Right lobe of liver (tissue), 4 donors: ENCODE data around the gene PLCXD3.

ENCODE experiments used
- CTCF ChIP-seq, 4 donors: fragments of 200-600 bp in 3 of 4; fragments of 450-650 bp in 1 of 4; IDR thresholded peaks; one replicate each; pipeline versions ENCODE4 v1.5.1 to v1.8.0; 2016 to 2022; ENCODE audit warnings: antibody characterized with exemption in 4 of 4, mild to moderate bottlenecking in 2 of 4
- POLR2A ChIP-seq: fragments of 450-650 bp; IDR thresholded peaks from one replicate; pipeline ENCODE4 v1.6.1; 2017; ENCODE audit warnings: antibody characterized with exemption, mild to moderate bottlenecking
- donor health status: DM: no; HTN: no; CAD: no.
- donor health status: DM: no; HTN: no; CAD: no.
- donor health status: DM: no; HTN: yes; CAD: no.

DNA sequence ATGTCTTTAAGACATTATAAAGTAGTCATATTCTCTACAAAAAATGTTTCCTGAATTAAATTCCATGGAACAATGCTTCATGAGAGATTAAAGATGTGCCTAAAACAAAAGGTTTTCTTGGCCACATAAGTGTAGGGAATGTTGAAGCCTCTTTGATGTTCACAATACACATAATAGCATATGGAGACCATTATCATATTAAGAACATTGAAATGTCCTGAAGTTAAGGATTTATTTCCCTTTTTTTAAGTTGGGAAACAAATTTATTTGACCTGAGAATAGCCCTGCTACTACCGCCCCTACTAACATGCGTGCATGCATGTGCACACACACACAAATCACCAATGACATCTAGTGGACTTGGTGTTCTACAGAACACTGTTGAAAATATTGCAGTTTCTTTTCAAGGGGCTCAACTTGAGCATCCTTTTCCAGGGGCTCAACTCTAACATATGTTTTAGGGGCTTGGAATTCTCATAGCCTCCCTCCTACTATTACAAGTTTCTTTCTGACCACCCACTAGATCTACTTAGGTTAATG lies 172.2 kb downstream of the PLCXD3 start:
- TF ChIP-seq POLR2A, result no peak
- TF ChIP-seq CTCF (IDR thresholded peaks at IDR 0.05), result peak in 1 of 4 donors; percentile 10
